Spleen (tissue), 7 donors: Measurements from ENCODE around the gene CDCA3.

ENCODE experiments used
- CTCF ChIP-seq, 11 experiments: fragments of 200-600 bp in 7 of 11; fragments of 450-650 bp in 4 of 11; sonication (generic) in 4 of 11; IDR thresholded peaks in 8 of 11; conservative IDR thresholded peaks in 3 of 11; 1 replicate in 7 of 11; 2 replicates in 4 of 11; pipeline versions ENCODE4 v1.4.0 to v1.8.0; 2016 to 2021; ENCODE audit warnings: antibody characterized with exemption in 11 of 11, inconsistent platforms in 4 of 11, mild to moderate bottlenecking in 1 of 11
- POLR2A ChIP-seq, 3 donors: fragments of 450-650 bp; IDR thresholded peaks; one replicate each; pipeline ENCODE4 v1.5.1; 2017; ENCODE audit warnings: antibody characterized with exemption in 3 of 3, mild to moderate bottlenecking in 1 of 3
- donor health status: DM: no; HTN: no; CAD: no; lungs with moderate emphysema.
- donor health status: DM: no; HTN: no; CAD: no.
- donor health status: DM: no; HTN: no; CAD: no.

GRCh38 chr12:6840330-6840729 lies 10.8 kb downstream of the CDCA3 start:
- TF ChIP-seq CTCF (IDR thresholded peaks at IDR 0.05 in 8 of 11, conservative IDR thresholded peaks at IDR 0.05 in 3 of 11) (no peak), POLR2A (IDR thresholded peaks at IDR 0.05) (no peak)
